HG03571 (cell line): ENCODE measurements around the gene GPR141.

Experiments used
- ATAC-seq: cut with Tn5 transposase; IDR thresholded peaks from one replicate; pipeline ENCODE4 v1.9.1; 2021; ENCODE audit not compliant: unreplicated experiment

GPR141 gene

DNA sequence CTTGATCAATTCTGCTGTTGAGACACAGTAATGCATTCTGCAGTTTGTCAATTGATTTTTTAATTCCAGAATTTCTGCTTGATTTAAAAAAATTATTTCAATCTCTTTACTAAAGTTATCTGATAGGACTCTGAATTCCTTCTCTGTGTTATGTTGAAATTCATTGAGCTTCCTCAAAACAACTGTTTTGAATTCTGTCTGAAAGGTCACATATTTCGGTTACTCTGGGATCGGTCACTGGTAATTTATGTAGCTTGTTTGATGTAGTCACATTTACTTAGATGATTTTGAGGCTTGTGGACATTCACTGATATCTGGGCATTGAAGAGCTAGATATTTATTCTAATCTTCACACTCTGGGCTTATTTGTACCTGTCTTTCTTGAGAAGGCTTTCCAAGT lies 97.6 kb downstream of the GPR141 start:
- no peak for ATAC-seq

DNA sequence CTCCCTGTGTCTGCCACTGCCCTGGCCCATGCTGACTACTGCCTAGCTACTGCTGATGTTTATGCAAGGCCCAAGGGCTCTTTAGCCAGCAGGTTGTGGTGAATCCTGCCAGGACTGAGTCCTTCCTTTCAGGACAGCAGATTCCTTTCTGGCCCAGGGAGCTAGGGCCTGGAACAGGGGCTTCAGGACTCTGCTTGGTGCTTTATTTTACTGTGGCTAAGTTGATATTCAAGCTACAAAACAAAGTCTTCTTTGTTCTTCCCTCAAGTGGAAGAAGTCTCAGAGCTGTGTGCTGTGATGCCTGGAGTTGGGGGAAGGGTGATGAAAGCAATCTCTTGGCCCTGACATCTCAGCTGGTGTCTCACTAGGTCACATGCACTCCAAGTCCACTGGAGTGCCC lies 98.6 kb downstream of the GPR141 start:
- ATAC-seq = no peak

DNA sequence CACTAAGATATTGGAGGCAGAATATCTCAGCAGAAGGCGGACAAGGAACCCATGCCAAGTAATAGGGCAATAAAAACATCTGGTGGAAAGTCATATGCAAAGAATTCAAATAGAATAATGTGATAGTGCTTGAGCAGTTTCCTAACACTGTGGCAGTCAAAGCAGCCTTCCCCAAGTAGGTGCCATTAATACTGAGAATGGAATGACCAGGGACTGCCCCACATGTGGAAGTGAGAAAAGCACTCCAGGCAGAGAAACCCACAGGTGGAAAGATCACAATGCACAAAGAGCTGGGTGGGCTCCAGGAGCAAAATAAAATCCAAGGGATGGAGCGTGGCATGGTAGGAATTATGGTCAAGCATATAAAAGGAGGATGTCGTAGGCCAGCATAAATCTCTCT lies 100.4 kb downstream of the GPR141 start:
- no peak for ATAC-seq

DNA sequence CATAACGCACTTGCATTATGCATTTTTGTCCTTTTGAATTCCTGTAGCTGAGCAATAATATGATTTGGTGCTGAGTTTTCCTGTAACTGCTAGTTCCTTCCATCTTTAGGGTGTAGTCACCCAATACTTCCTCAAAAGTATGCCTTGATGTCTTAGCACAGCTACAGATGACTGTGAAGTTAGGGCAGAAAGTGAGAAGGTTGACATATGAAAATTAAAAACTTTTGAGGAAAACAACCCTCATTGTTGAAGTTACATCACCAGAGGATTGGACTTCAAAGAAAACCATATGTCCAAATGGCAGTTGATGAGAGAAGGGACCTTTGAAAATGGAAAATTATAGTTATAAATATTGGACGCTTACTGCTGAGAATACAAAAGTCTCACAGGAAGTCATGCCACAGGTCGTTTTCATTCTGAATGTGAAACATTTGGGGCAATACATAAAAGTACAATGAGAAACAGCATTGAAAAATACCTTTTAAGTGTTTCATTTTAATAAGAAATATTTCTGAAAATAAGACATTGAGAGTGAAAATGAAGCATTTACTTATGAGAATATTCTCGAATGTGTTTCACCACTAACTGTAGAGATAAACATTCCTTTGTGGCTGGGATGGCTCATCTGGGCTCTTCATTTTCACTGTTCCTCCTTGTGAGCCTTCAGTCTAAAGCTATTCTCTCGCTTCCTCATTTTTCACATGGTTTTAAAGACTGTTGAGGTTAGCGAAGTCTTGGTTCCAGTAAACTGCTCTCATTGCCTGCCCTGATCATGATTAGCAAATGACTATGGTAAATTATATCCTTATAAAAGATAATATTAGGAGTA lies 103.4 kb downstream of the GPR141 start:
- peak; percentile 90 for ATAC-seq
